Stimulated activated CD8-positive, alpha-beta memory T cell treated with anti-CD3 and anti-CD28 coated beads, Interleukin-12 subunit alpha, Interleukin-12 subunit beta, amount 100 ng/mL, for 1 hour (primary cell): Measurements from ENCODE around the gene PDZK1.
A peak's percentile ranks its signal among the peaks of the same experiment; 100 is the strongest.
"Not testable (repeated sequence)": the region's sequence is repeated elsewhere in the genome, so short reads cannot be mapped to it uniquely, and the experiment has no call there.

Source experiments
- DNase-seq: peaks from one replicate; pipeline ENCODE4 v3.0.0-alpha.2; 2020; ENCODE audit warnings: low read depth

PDZK1 gene

DNA sequence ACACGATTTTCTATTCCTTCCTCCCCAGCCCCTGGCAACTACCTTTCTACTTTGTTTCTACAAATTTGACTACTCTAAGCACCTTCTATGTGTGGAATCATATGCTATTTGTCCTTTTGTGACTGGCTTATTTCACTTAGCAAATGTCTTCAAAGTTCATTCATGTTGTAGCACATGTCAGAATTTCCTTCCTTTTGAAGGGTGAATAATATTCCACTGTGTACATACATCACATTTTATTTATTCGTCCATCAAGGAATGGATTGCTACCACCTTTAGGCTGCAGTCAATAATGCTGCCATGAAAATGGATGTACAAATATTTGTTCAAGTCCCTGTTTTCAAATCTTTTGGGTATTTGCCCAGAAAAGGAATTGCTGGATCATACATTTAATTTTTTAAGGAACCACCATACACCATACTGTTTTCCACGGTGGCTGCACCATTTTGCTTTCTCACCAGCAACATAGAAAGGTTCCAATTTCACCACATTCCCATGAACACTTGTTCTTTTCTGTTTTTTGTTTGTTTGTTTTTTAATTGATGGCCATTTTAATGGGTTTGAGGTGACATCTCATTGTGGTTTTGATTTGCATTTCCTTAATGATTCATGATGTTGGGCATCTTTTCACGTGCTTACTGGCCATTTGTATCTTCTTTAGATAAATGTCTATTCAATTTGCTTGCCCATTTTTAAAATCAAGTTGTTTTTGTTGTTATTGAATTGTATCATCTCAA, 3.3 kb upstream of the PDZK1 start:
- no peak for DNase-seq

DNA sequence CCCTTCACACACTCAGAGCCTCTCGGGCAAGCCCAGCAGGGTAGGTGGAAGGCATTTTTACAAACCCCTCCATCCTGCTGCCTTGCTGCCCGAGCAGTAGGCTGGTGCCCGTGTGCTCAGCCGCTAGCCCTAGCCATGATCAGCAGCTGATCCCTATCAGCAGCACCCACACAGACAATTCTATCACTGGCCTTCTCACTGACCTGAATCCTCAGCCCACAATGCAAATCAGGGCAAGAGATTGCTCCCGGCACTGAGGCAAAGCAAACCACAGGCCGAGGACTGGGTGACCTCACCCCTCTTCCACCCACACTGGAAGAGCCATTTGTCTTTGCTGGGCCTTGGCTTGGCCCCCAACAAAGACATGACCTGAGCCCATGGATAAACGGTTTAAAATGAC, 895 bp upstream of the PDZK1 start:
- DNase-seq, result no peak

GRCh38 chr1:145706086-145706664, 993 bp downstream of the PDZK1 start:
- no peak for DNase-seq

GRCh38 chr1:145705622-145706021, 1.5 kb downstream of the PDZK1 start:
- DNase-seq, result no peak

GRCh38 chr1:145702826-145703225, 4.3 kb downstream of the PDZK1 start:
- no peak for DNase-seq

- DNase-seq, result no peak
These were observed 5.1 kb downstream of the PDZK1 start for GRCh38 chr1:145702052-145702451.

DNA sequence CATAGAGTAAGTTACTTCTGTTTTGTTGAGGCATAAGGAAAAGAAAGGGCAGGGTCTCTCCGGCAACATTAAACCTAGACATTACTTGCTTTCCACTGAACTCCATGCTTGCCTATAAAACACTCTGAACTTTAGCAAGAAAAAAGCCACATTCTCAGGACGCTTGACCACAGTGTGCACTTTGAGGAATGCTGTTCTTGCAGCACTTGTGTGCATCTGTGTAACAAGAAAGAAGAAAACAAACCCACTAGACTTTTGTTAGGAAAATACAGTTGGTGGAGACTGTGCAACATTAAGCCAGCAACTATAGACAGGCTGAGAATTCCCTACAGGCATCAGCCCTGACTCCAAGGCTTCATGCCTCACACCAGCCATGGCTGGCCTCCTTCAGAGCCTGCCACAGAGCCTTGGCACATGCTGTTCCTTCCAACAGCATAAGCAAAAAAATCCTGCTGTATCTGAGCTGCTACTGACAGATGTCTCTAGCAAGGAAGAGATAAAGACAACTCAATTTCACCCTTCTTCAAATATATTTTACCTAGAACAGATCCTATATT, 5.8 kb downstream of the PDZK1 start:
- DNase-seq, result no peak

- no peak for DNase-seq
These were observed 10.6 kb downstream of the PDZK1 start for GRCh38 chr1:145696630-145696960.

GRCh38 chr1:145695821-145696629, 11.1 kb downstream of the PDZK1 start:
- no peak for DNase-seq

DNA sequence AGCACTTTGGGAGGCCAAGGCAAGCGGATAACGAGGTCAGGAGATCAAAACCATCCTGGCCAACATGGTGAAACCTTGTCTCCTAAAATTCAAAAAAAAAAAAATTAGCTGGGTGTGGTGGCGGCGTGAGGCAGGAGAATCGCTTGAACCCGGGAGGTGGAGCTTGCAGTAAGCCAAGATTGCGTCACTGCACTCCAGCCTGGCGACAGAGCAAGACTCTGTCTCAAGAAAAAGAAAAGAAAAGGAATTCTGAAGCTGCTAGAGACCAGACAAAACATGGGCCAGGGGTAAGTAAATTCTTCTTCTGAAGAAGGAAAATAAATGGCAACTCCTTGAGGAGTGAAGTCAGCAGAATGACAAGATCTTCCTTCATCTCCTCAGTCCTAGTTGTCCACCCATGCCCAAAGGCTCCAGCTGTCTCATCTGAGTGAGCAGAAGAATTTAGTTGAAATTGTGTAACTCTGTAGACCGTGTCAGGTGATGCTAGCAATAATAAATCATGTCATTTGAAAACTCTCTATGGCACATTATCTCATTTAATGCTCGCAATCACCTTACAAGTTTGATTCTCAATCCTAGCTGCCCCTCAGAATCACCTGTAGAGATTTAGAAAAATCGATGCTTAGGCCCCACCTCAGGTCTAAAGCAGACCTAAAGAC, 14.3 kb downstream of the PDZK1 start:
- no peak for DNase-seq

GRCh38 chr1:145690587-145691558, 16.3 kb downstream of the PDZK1 start:
- peak; percentile 7 for DNase-seq

GRCh38 chr1:145689922-145690321, 17.2 kb downstream of the PDZK1 start:
- DNase-seq, result no peak

- DNase-seq, result no peak
These were observed 18.2 kb downstream of the PDZK1 start for GRCh38 chr1:145688924-145689323.

DNA sequence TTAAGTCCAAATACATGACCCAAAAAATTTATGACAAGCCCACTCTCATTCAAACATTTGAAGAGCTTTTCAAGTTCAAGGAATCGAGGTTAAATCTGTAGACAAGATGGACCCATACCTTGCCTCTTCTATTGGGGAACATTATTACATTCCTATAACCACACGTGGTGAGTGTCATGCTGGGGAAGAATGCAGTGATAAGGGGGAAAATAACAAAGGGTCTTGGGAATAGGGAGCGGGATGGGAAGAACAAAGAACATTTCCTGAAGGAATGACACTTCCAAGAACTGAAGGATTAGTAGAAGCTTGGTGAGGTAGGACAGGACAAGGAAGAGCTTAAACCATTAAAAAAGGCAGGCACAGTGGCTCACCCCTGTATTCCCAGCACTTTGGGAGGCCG, 18.8 kb downstream of the PDZK1 start:
- no peak for DNase-seq

DNA sequence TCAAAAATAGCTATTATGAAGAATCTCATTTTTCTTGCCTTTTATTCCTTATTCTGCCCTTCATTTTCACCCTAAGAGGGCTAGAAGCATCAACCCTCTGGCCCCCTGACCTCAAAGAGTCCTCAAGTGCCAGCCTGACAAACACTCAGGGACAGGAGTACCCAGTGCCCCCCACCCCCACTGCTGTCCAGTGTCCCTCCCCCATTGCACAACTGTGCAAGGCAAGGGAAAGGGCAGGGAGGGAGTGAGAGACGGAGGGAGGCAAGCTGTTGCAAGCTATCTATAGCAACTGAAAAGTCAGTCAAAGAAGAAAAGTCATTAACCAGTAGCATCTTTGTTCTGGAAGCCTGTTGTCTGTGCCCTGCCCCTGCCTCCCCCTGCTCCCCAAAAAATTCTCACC, 21.1 kb downstream of the PDZK1 start:
- not testable (repeated sequence) for DNase-seq

DNA sequence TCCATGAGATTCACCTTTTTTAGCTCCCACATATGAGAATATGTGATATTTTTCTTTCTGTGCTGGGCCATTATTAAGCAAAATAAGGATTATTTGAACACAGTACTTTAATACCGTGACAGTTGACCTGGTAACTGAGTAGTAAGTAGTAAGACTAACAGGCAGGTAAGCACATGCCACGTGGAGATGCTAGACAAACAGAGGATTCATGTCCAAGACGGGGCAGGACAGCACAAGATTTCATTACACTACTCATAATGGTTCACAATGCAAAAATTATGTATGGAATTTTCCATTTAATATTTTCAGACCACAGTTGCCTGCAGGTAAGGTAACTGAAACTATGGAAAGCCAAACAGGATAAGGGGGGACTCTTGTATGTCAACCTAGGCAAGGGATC, 22.3 kb downstream of the PDZK1 start:
- DNase-seq, result not testable (repeated sequence)

DNA sequence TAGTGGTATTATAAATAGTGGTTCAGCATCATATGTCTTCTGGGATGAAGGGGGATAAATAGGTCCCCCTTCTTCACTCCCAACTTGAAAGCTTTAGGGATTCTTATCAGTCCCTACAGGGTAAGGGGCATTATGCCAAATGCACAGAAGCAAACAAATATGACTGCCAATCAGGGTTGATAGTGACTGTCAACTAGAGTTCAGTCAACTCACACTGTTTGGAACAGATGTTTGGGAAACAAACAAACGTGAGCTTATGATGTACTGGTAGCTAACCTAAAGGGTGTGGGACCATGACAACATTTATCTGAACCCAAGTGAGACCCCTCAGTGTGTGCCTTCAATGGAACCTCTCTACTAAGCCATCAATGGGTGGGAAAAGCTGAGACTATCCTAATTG, 34.0 kb downstream of the PDZK1 start:
- not testable (repeated sequence) for DNase-seq

DNA sequence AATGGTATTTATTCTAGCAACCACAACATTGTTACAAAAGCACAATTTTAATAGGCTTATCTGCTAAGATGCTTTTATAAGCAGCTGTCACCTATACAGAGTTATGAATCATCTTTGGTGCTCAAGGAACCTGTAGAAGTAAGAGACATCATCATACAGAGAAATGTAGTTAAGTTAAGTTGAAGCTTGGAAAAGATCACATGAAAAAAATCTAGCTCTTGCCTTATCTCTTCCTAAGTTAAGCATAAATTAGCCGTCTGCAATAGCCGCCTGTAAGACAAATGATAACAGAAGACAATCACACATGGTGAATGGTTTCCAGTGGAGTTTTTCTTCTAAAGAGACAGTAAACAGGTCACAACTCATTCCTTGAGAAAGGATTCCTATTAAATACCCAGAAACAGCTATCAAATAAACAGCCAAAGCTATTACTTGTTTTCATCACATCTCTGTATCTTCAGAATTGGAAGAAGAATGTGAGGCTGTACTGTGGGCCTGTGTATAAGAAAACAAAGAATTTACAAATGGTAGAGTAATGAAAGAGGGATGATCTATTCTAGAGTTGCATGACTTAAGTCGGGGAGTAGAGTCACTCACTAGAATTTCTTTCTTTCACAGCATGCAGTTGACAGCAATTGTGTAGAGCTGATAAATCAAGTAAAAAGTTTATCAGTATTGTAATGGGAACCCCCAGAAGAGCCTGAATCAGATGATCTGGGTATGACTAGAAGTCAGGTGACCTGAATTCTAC, 36.0 kb downstream of the PDZK1 start:
- DNase-seq, result not testable (repeated sequence)

- not testable (repeated sequence) for DNase-seq
These were observed 42.2 kb downstream of the PDZK1 start for GRCh38 chr1:145665015-145665414.

DNA sequence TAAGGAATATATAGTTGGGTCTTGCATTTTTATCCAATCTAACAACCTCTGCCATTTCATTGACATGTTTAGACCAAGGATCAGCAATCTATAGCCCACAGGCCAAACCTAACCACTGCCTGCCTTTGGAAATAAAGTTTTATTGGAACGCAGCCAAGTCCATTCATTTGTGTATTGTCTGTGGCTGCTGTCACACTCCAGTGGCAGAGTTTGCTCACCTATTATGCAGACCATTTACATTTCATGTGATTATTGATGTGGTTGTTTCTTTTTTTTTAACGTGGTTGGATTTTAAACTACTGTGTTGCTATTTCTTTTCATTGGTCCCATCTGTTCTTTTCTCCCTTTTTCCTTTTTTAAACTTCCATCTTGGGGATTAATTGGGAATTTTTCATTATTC, 44.7 kb downstream of the PDZK1 start:
- not testable (repeated sequence) for DNase-seq
